Activated T-helper 1 cell treated with anti-CD3 and anti-CD28 coated beads, Interleukin-12 subunit alpha, Interleukin-12 subunit beta, Interleukin-2, Interleukin-4 antibody, amounts not matched to agents 30 ng/mL and 10 ng/mL and 1 ng/mL, durations not matched to agents 14 hours and 24 hours and 36 hours (primary cell): ENCODE data around the gene KNL1. TPM values are rescaled to one million over a fixed set of nuclear protein-coding genes. Genes with fewer than 3 reads are reported as not detected.

Experiments used
- DNase-seq: peaks from one replicate; pipeline ENCODE4 v3.0.0; 2021; ENCODE audit warnings: low spot score
- H3K27ac Mint-ChIP-seq: one replicate; pipeline ENCODE4 v1.8.0; 2021; ENCODE audit warnings: mild to moderate bottlenecking, mixed read lengths
- H3K27me3 Mint-ChIP-seq: one replicate; pipeline ENCODE4 v1.8.0; 2022; ENCODE audit warnings: mild to moderate bottlenecking, moderate library complexity, mixed read lengths; ENCODE audit not compliant: insufficient read depth
- H3K36me3 Mint-ChIP-seq: one replicate; pipeline ENCODE4 v1.8.0; 2021; ENCODE audit warnings: low read depth, mixed read lengths
- H3K4me1 Mint-ChIP-seq: one replicate; pipeline ENCODE4 v1.8.0; 2021; ENCODE audit warnings: low read depth, mixed read lengths
- H3K4me3 Mint-ChIP-seq: one replicate; pipeline ENCODE4 v1.8.0; 2021; ENCODE audit warnings: mild to moderate bottlenecking, moderate library complexity, mixed read lengths
- H3K9me3 Mint-ChIP-seq: one replicate; pipeline ENCODE4 v1.8.0; 2021; ENCODE audit warnings: mixed read lengths
- intact Hi-C: fragments of 100-400 bp; cut with micrococcal nuclease; formaldehyde crosslinking; loops from one replicate; pipeline ENCODE4 v1.15.1; 2024
- total RNA-seq: library from RNA; stranded (reverse); gene quantifications from 2 replicates; pipeline ENCODE4 v1.2.3, GENCODE V29; 2022

KNL1 gene
- total RNA-seq = 21.6 and 22.4 TPM in 2 replicates

DNA sequence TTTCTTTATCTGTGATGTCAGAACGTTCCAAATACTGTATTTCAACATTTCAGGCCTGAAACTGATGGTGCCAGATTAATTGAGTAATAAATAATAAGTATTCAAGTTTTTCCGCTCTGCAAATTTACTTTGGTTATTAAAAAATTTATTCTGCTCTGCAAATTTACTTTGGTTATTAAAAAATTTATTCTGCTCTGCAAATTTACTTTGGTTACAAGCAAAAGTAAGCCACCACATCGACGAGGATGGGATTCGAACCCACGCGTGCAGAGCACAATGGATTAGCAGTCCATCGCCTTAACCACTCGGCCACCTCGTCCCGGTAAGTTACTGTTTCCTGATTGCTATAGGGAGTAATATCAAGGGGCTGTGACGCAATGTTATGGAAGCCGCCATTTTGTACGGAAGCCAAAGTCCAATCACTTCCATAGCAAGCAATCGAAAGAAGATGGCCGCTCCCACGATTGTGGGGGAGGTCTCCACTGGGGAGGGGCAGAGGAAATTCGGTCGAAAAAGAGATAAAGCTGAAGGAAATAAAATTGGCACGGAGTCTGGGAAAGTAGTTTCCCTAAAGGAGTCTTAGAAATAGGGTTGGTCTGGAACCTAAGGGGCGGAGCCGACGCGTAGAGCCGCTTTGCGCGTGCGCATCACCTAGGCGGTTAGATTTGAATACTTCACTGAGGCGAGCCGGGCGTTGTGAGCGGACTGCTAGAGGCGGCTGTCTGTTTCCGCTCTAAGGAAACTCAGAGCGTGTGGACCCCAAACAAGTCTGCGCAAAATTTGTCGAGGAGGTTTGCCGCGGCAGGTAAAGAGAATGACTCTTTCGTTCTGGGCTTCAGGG lies at the start of gene KNL1:
KNL1 (plus strand) TSS at position 662 of the 841 bp plus-strand sequence. CDS start 8,683 bp downstream, outside the sequence.
- Mint-ChIP-seq H3K9me3 (no peaks in the 10 kb centered on the region), H3K36me3 (no peaks in the 10 kb centered on the region), H3K27me3 (peaks cover 2% of the 10 kb centered on the region), H3K4me3 (peak within 1 kb of the TSS; percentile 93), H3K27ac (peak within 1 kb of the TSS; percentile 98), H3K4me1 (peaks cover 45% of the 10 kb centered on the region)
- peak; percentile 88 for DNase-seq
- intact Hi-C loops = loop anchor here (1.0 to 5.0 kb wide), 8 partner anchors 25 to 738 kb away; partner anchors contain the start of genes BAHD1, CCDC32, DNAJC17 and NUSAP1

- DNase-seq = no peak
- intact Hi-C loops = no loop called here
- no peaks in the 10 kb centered on the region for H3K27me3 Mint-ChIP-seq
- no peaks in the 10 kb centered on the region for H3K9me3 Mint-ChIP-seq
- H3K27ac Mint-ChIP-seq = no peak overlapping the region
- peaks cover 10% of the 10 kb centered on the region for H3K4me1 Mint-ChIP-seq
- no peak overlapping the region for H3K4me3 Mint-ChIP-seq
- peaks cover 7% of the 10 kb centered on the region for H3K36me3 Mint-ChIP-seq
Observed at GRCh38 chr15:40545457-40545856, 48.6 kb upstream of the KNL1 start.

GRCh38 chr15:40548610-40549009 lies 45.4 kb upstream of the KNL1 start:
- DNase-seq = no peak
- H3K27me3 Mint-ChIP-seq = no peaks in the 10 kb centered on the region
- intact Hi-C loops = no loop called here
- H3K9me3 Mint-ChIP-seq = no peaks in the 10 kb centered on the region
- peaks cover 6% of the 10 kb centered on the region for H3K4me1 Mint-ChIP-seq
- no peak overlapping the region for H3K4me3 Mint-ChIP-seq
- no peak overlapping the region for H3K27ac Mint-ChIP-seq
- H3K36me3 Mint-ChIP-seq = peaks cover 15% of the 10 kb centered on the region

DNA sequence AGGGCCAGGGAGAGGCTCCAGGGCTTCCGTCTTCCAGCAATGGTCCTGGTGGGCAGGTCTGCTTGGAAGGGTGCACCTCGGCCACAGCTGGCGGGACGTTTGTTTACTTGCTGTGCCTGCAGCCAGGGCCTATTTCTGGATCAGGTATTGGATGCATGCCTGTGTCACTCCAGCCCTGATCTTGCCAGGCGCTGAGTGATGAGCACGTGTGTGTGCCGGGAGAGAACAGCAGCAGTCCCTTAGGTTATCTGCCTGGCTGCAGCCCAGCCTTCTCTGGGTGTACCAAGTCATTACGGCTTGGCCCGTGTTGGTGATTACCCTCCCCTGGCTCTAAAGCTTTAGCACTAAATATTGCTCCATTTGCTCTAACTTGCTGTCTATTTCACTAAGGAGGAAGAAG lies 44.2 kb upstream of the KNL1 start:
- intact Hi-C loops = no loop called here
- Mint-ChIP-seq H3K4me3 (no peak overlapping the region), H3K36me3 (peaks cover 15% of the 10 kb centered on the region), H3K27me3 (no peaks in the 10 kb centered on the region), H3K9me3 (no peaks in the 10 kb centered on the region), H3K4me1 (no peaks in the 10 kb centered on the region), H3K27ac (no peak overlapping the region)
- no peak for DNase-seq

- Mint-ChIP-seq H3K4me3 (no peak overlapping the region), H3K9me3 (no peaks in the 10 kb centered on the region), H3K27ac (no peak overlapping the region), H3K36me3 (peaks cover 18% of the 10 kb centered on the region), H3K4me1 (no peaks in the 10 kb centered on the region), H3K27me3 (no peaks in the 10 kb centered on the region)
- intact Hi-C loops = no loop called here
- no peak for DNase-seq
Observed at GRCh38 chr15:40550341-40551037, 43.6 kb upstream of the KNL1 start.

DNA sequence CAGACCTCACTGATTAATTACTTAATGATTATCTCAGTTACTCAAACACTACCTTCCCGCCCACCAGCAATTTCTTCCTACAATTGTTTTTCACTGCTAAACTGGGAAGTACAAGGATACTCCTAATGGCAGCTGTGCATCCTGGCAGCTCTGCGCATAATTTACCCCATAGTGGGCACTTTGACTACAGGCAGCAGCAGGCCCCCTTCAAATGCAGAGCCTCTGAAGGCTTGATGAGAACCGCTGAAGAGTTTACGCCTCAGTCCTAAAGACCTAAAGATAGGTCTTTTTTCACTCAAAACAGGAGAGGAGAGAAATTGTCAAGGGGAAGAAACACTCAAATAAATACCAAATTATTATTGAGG lies 39.9 kb upstream of the KNL1 start:
- H3K9me3 Mint-ChIP-seq = no peaks in the 10 kb centered on the region
- no peaks in the 10 kb centered on the region for H3K4me1 Mint-ChIP-seq
- no peak for DNase-seq
- intact Hi-C loops = no loop called here
- no peak overlapping the region for H3K4me3 Mint-ChIP-seq
- no peak overlapping the region for H3K27ac Mint-ChIP-seq
- peaks cover 29% of the 10 kb centered on the region for H3K36me3 Mint-ChIP-seq
- no peaks in the 10 kb centered on the region for H3K27me3 Mint-ChIP-seq

GRCh38 chr15:40555876-40556275 lies 38.2 kb upstream of the KNL1 start:
- H3K27me3 Mint-ChIP-seq = no peaks in the 10 kb centered on the region
- H3K9me3 Mint-ChIP-seq = no peaks in the 10 kb centered on the region
- H3K4me3 Mint-ChIP-seq = no peak overlapping the region
- H3K4me1 Mint-ChIP-seq = peaks cover 4% of the 10 kb centered on the region
- no peak overlapping the region for H3K27ac Mint-ChIP-seq
- peaks cover 23% of the 10 kb centered on the region for H3K36me3 Mint-ChIP-seq
- intact Hi-C loops = no loop called here
- DNase-seq = no peak

- Mint-ChIP-seq H3K4me3 (no peak overlapping the region), H3K9me3 (no peaks in the 10 kb centered on the region), H3K36me3 (peaks cover 25% of the 10 kb centered on the region), H3K27me3 (no peaks in the 10 kb centered on the region), H3K27ac (no peak overlapping the region), H3K4me1 (peaks cover 12% of the 10 kb centered on the region)
- no peak for DNase-seq
- intact Hi-C loops = no loop called here
Observed at GRCh38 chr15:40558952-40559742, 34.9 kb upstream of the KNL1 start.

DNA sequence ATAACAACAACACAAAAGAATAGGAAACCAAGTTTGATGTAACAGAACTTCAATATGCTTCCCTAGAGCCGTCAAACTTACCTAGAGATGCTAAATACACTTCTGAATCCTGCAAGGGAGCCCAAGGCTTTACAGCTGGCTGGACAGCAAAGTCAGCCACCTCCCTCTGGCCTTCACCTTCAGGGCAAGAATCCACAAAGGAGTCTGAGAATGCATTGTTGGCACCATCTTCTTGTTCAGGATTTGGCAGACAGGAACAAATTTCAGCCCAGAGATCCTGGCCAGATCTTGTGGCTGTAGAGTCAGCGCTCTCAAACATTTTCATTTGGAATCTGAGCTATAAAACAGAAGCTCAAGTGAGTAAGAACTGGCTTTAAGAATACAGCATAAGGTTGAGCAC lies 31.4 kb upstream of the KNL1 start:
- no peak for DNase-seq
- H3K9me3 Mint-ChIP-seq = no peaks in the 10 kb centered on the region
- intact Hi-C loops = loop anchor here (10.0 kb wide), 3 partner anchors 528 to 778 kb away; partner anchors contain the start of genes FSIP1, INO80 and SRP14
- H3K4me3 Mint-ChIP-seq = peak overlapping the region; percentile 45
- peaks cover 12% of the 10 kb centered on the region for H3K36me3 Mint-ChIP-seq
- peaks cover 37% of the 10 kb centered on the region for H3K4me1 Mint-ChIP-seq
- H3K27me3 Mint-ChIP-seq = no peaks in the 10 kb centered on the region
- H3K27ac Mint-ChIP-seq = no peak overlapping the region

GRCh38 chr15:40563426-40563825 lies 30.6 kb upstream of the KNL1 start:
- Mint-ChIP-seq H3K4me3 (peak overlapping the region; percentile 67), H3K27ac (no peak overlapping the region), H3K36me3 (peaks cover 11% of the 10 kb centered on the region), H3K9me3 (no peaks in the 10 kb centered on the region), H3K27me3 (no peaks in the 10 kb centered on the region), H3K4me1 (peaks cover 40% of the 10 kb centered on the region)
- no peak for DNase-seq
- intact Hi-C loops = loop anchor here (10.0 kb wide), 3 partner anchors 529 to 779 kb away; partner anchors contain the start of genes FSIP1, INO80 and SRP14

DNA sequence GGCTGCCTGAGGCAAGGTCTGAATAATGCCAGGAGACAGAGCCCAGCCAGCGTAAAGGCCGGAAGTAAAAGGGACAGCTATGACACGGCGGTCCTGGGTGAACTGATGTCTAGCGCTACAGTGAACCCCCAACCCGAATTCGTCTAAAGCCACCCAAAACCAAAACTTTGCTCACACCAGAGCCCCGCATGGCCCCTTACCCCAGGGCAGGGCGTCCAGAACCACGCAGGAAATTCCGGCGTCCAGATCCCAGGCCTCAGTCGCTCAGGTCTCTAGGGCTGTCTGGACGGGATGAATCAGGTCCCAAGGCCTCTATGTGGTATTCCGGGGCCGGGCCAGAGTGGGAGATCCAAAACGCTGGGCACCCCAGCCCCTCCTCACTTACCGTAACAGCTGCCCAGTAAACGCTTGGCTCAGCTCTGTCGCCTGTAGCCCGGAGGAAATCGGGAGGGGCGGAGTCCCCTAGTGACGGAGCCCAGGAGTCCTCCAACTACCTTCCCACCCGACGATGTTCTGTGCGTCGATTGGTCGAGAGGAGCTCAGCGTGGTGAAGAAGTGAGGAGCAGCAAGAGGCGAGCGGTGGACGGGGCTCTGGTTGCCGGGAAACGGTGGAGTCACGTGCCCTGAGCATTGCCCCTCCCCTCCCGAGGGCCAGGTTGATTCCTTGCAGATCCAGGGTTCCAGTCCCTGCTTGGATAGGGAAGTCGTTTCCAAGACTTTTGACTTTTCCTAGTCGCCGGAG lies 29.3 kb upstream of the KNL1 start, which contains the start of gene CCDC32:
CCDC32 (minus strand) TSS at position 452 of the 742 bp plus-strand sequence. CDS start 2,027 bp downstream, outside the sequence.
- Mint-ChIP-seq H3K9me3 (no peaks in the 10 kb centered on the region), H3K27me3 (no peaks in the 10 kb centered on the region), H3K27ac (peak within 1 kb of the TSS; percentile 96), H3K36me3 (peaks cover 10% of the 10 kb centered on the region), H3K4me3 (peak within 1 kb of the TSS; percentile 96), H3K4me1 (peaks cover 43% of the 10 kb centered on the region)
- intact Hi-C loops = loop anchor here (1.0 to 10.0 kb wide), 8 partner anchors 30 to 780 kb away; partner anchors contain the start of genes BAHD1, CHP1, DNAJC17 and EXD1
- DNase-seq = peak; percentile 96
